B cell (primary cell): ENCODE results near the gene KLHL26. TPM values are rescaled to one million over a fixed set of nuclear protein-coding genes. Genes with fewer than 3 reads are reported as not detected.

Experiments used
- ATAC-seq: fragments of 200-7000 bp; cut with Tn5 transposase; one replicate; pipeline ENCODE4 v1.10.0; 2021; ENCODE audit warnings: low read depth, mild to moderate bottlenecking, moderate number of reproducible peaks, moderate library complexity
- CTCF ChIA-PET: fragments of 350-600 bp; sonication (Branson Sonifier 250); formaldehyde crosslinking; loops from one replicate; lab custom pipeline; 2021; ENCODE audit warnings: antibody characterized with exemption, inconsistent platforms; lab: Charles Lee
- POLR2A ChIA-PET: fragments of 350-600 bp; sonication (Branson Sonifier 250); formaldehyde crosslinking; loops from one replicate; lab custom pipeline; 2021; ENCODE audit warnings: antibody characterized with exemption; lab: Charles Lee
- DNase-seq: peaks from one replicate; pipeline ENCODE4 v3.0.0; 2013
- H2AFZ ChIP-seq: 2 replicates; pipeline ENCODE4 v1.6.1; 2012; ENCODE audit warnings: mild to moderate bottlenecking, low read depth, low read length; ENCODE audit not compliant: insufficient read depth, poor library complexity, severe bottlenecking
- H3K27ac ChIP-seq, 2 donors: 1 replicate in 1 of 2; 2 replicates in 1 of 2; pipeline ENCODE4 v1.5.1; 2012 to 2013; ENCODE audit warnings: low read length in 2 of 2, mild to moderate bottlenecking in 2 of 2, moderate library complexity in 1 of 2
- H3K27me3 ChIP-seq, 4 experiments: fragments of 200-600 bp in 1 of 4; sonication (generic) in 1 of 4; replicated peaks in 1 of 4; 1 replicate in 2 of 4; 2 replicates in 2 of 4; pipeline versions ENCODE4 v1.6.1 to v1.7.0; 2013 to 2016; ENCODE audit warnings: low read length in 3 of 4, mild to moderate bottlenecking in 2 of 4, mixed read lengths in 1 of 4, moderate library complexity in 1 of 4; ENCODE audit not compliant: insufficient read depth in 4 of 4, control insufficient read depth in 3 of 4; ENCODE audit errors: control extremely low read depth in 1 of 4
- H3K36me3 ChIP-seq, 2 experiments: replicated peaks in 1 of 2; 1 replicate in 1 of 2; 2 replicates in 1 of 2; pipeline versions ENCODE4 v1.6.1 to v1.7.1; 2013; ENCODE audit warnings: low read length in 1 of 2; ENCODE audit not compliant: insufficient read depth in 2 of 2, control insufficient read depth in 1 of 2; ENCODE audit errors: control extremely low read depth in 1 of 2, extremely low read depth in 1 of 2
- H3K4me1 ChIP-seq, 2 donors: fragments of 200-600 bp in 1 of 2; sonication (generic) in 1 of 2; 1 replicate in 1 of 2; 2 replicates in 1 of 2; pipeline versions ENCODE4 v1.5.1 to v1.6.1; 2013 to 2017; ENCODE audit warnings: low read length in 2 of 2; ENCODE audit not compliant: control insufficient read depth in 2 of 2, insufficient read depth in 2 of 2
- H3K4me2 ChIP-seq: replicated peaks from 2 replicates; pipeline ENCODE3; 2012; ENCODE audit warnings: mild to moderate bottlenecking, low read depth, low read length; ENCODE audit not compliant: poor library complexity, severe bottlenecking
- H3K4me3 ChIP-seq, 5 experiments: fragments of 200-600 bp in 1 of 5; sonication (generic) in 1 of 5; 1 replicate in 3 of 5; 2 replicates in 2 of 5; pipeline versions ENCODE4 v1.5.1 to v1.7.0; 2011 to 2016; ENCODE audit warnings: low read length in 4 of 5, mild to moderate bottlenecking in 4 of 5, low read depth in 2 of 5, control low read depth in 1 of 5, moderate library complexity in 1 of 5; ENCODE audit not compliant: insufficient read depth in 1 of 5; ENCODE audit errors: control extremely low read depth in 1 of 5, extremely low read depth in 1 of 5
- H3K79me2 ChIP-seq: fragments of 200-600 bp; sonication (generic); one replicate; pipeline ENCODE4 v1.6.0; 2016; ENCODE audit warnings: low read length; ENCODE audit not compliant: control insufficient read depth, insufficient read depth
- H3K9ac ChIP-seq: fragments of 200-600 bp; sonication (generic); 2 replicates; pipeline ENCODE4 v1.6.1; 2017; ENCODE audit warnings: mild to moderate bottlenecking, low read length, moderate library complexity
- H3K9me3 ChIP-seq, 3 donors: one replicate each; pipeline versions ENCODE4 v1.6.1 to v1.7.1; 2013; ENCODE audit warnings: low read length in 2 of 3; ENCODE audit not compliant: control insufficient read depth in 2 of 3, insufficient read depth in 1 of 3; ENCODE audit errors: control extremely low read depth in 1 of 3
- H4K20me1 ChIP-seq: 2 replicates; pipeline ENCODE4 v1.6.0; 2012; ENCODE audit warnings: mild to moderate bottlenecking, low read length; ENCODE audit not compliant: insufficient read depth, control insufficient read depth, poor library complexity, severe bottlenecking
- H3K27ac Mint-ChIP-seq: one replicate; pipeline ENCODE4 v1.8.0; 2021; ENCODE audit warnings: mixed read lengths
- H3K27me3 Mint-ChIP-seq: one replicate; pipeline ENCODE4 v1.8.0; 2021; ENCODE audit warnings: mixed read lengths
- H3K4me1 Mint-ChIP-seq: one replicate; pipeline ENCODE4 v1.8.0; 2021; ENCODE audit warnings: mixed read lengths
- H3K4me3 Mint-ChIP-seq: one replicate; pipeline ENCODE4 v1.8.0; 2021; ENCODE audit warnings: mixed read lengths
- H3K9me3 Mint-ChIP-seq: one replicate; pipeline ENCODE4 v1.8.0; 2022; ENCODE audit warnings: mixed read lengths; ENCODE audit not compliant: insufficient read depth
- CTCF ChIP-seq: fragments of 200-600 bp; IDR thresholded peaks from one replicate; pipeline ENCODE4 v1.8.0; 2022; ENCODE audit warnings: antibody characterized with exemption, mild to moderate bottlenecking
- EZH2 ChIP-seq: IDR thresholded peaks from 2 replicates; pipeline ENCODE4 v1.6.1; 2012; ENCODE audit warnings: borderline replicate concordance, low read depth, mild to moderate bottlenecking, moderate library complexity, low read length; ENCODE audit not compliant: insufficient read depth, poor library complexity, severe bottlenecking
- WGBS: methylation state at CpG from one replicate; pipeline ENCODE4 v1.1.5; 2013; ENCODE audit warnings: missing lambda C conversion rate; ENCODE audit not compliant: insufficient coverage; 5-methylcytosine and 5-hydroxymethylcytosine counted together
- intact Hi-C: fragments of 100-400 bp; cut with micrococcal nuclease; formaldehyde crosslinking; loops from one replicate; pipeline ENCODE4 v1.10.0; 2022
- polyA plus RNA-seq: library from polyadenylated mRNA; depleted of rRNA; stranded (reverse); fragments of >200 nt; gene quantifications from 2 replicates; pipeline ENCODE4 v1.2.3, GENCODE V29; 2012
- total RNA-seq, 2 donors: library from RNA; stranded (reverse); fragments of 120-200 nt in 1 of 2; gene quantifications; 1 replicate in 1 of 2; 2 replicates in 1 of 2; pipeline versions ENCODE4 v1.2.3 to v1.2.4, GENCODE V29; 2013 to 2022

KLHL26 gene
- total and polyA plus RNA-seq, 2 donors (not counting 1 experiment from before 2014, with no cell fraction given): 5.0 to 14.6 TPM

GRCh38 chr19:18657590-18658365, 20.9 kb downstream of the KLHL26 start:
- DNase-seq: peak; percentile 44
- intact Hi-C loops: no loop called here
- H3K27ac Mint-ChIP-seq: no peak overlapping the region
- H3K4me3 Mint-ChIP-seq: no peak overlapping the region
- H3K9ac ChIP-seq: no peak overlapping the region
- no peaks in the 10 kb centered on the region for H3K9me3 Mint-ChIP-seq
- H3K27ac ChIP-seq: no peak overlapping the region
- H3K4me2 ChIP-seq: no peak overlapping the region
- H2AFZ ChIP-seq: no peak overlapping the region
- H3K27me3 ChIP-seq: no peaks in the 10 kb centered on the region
- ChIA-PET POLR2A (interaction anchor here (0.6 kb wide), 3 partner anchors 10 to 99 kb away, joined by 3 to 5 read pairs (median 4); no protein-coding TSS in a partner anchor), CTCF (no interaction called here)
- peaks cover 0 to 7% (median 0%) of the 10 kb centered on the region in 3 donors for H3K9me3 ChIP-seq
- no peak for TF ChIP-seq CTCF
- TF ChIP-seq EZH2: no peak
- H3K36me3 ChIP-seq: no peaks in the 10 kb centered on the region
- H3K4me1 Mint-ChIP-seq: peaks cover 31% of the 10 kb centered on the region
- no peak overlapping the region for H3K4me3 ChIP-seq
- WGBS: 68% methylated on average over 19 of the region's 20 CpGs
- peak; percentile 62 for ATAC-seq
- peaks cover 54% of the 10 kb centered on the region for H3K79me2 ChIP-seq
- peaks cover 41% of the 10 kb centered on the region for H4K20me1 ChIP-seq
- H3K4me1 ChIP-seq: peaks cover 11 to 16% of the 10 kb centered on the region in 2 donors
- no peaks in the 10 kb centered on the region for H3K27me3 Mint-ChIP-seq

GRCh38 chr19:18658366-18658855, 21.6 kb downstream of the KLHL26 start:
- Histone ChIP-seq H3K4me1 (peaks cover 11 to 16% of the 10 kb centered on the region in 2 donors), H2AFZ (no peak overlapping the region), H3K9ac (no peak overlapping the region), H3K4me3 (no peak overlapping the region), H3K27ac (no peak overlapping the region), H4K20me1 (peaks cover 41% of the 10 kb centered on the region), H3K9me3 (peaks cover 0 to 7% (median 0%) of the 10 kb centered on the region in 3 donors), H3K4me2 (peak overlapping the region; percentile 62), H3K36me3 (no peaks in the 10 kb centered on the region), H3K79me2 (peaks cover 54% of the 10 kb centered on the region), H3K27me3 (no peaks in the 10 kb centered on the region)
- Mint-ChIP-seq H3K4me3 (no peak overlapping the region), H3K27ac (no peak overlapping the region), H3K4me1 (peaks cover 31% of the 10 kb centered on the region), H3K27me3 (no peaks in the 10 kb centered on the region), H3K9me3 (no peaks in the 10 kb centered on the region)
- 83% methylated on average over 4 of the region's 4 CpGs for WGBS
- TF ChIP-seq CTCF (no peak), EZH2 (no peak)
- intact Hi-C loops: no loop called here
- POLR2A ChIA-PET: no interaction called here
- DNase-seq (no peak), ATAC-seq (no peak)
- CTCF ChIA-PET: no interaction called here
